CD8-positive, alpha-beta memory T cell (primary cell): ENCODE data around the gene FAM24B. TPM values are rescaled to one million over a fixed set of nuclear protein-coding genes. Genes with fewer than 3 reads are reported as not detected.

Experiments used
- CTCF ChIA-PET: fragments of 350-600 bp; sonication (Branson Sonifier 250); formaldehyde crosslinking; loops from one replicate; lab custom pipeline; 2021; ENCODE audit warnings: antibody characterized with exemption; lab: Charles Lee
- POLR2A ChIA-PET: fragments of 350-600 bp; sonication (Branson Sonifier 250); formaldehyde crosslinking; loops from one replicate; lab custom pipeline; 2021; ENCODE audit warnings: antibody characterized with exemption; lab: Charles Lee
- DNase-seq, 5 donors: peaks; one replicate each; pipeline versions ENCODE4 v3.0.0 to v3.0.0-alpha.2; 2020 to 2022; ENCODE audit warnings: mixed read lengths in 1 of 5
- H3K27ac ChIP-seq: one replicate; pipeline ENCODE4 v1.7.0; 2013; ENCODE audit warnings: low read depth, mild to moderate bottlenecking, low read length, moderate library complexity
- H3K27me3 ChIP-seq: 2 replicates; pipeline ENCODE4 v1.7.0; 2013; ENCODE audit warnings: low read length, mild to moderate bottlenecking; ENCODE audit not compliant: insufficient read depth, poor library complexity, severe bottlenecking
- H3K36me3 ChIP-seq: 2 replicates; pipeline ENCODE4 v1.7.0; 2013; ENCODE audit warnings: mild to moderate bottlenecking, low read length, moderate library complexity; ENCODE audit not compliant: insufficient read depth
- H3K4me1 ChIP-seq: 2 replicates; pipeline ENCODE4 v1.7.0; 2013; ENCODE audit warnings: mild to moderate bottlenecking, low read length, moderate library complexity; ENCODE audit not compliant: insufficient read depth
- H3K4me3 ChIP-seq: 2 replicates; pipeline ENCODE4 v1.7.0; 2013; ENCODE audit warnings: mild to moderate bottlenecking, low read length
- H3K9me3 ChIP-seq: 2 replicates; pipeline ENCODE4 v1.7.0; 2013; ENCODE audit warnings: mild to moderate bottlenecking, low read length
- H3K27ac Mint-ChIP-seq, 8 donors: one replicate each; pipeline ENCODE4 v1.8.0; 2020 to 2021; ENCODE audit warnings: mixed read lengths in 8 of 8, mild to moderate bottlenecking in 6 of 8, inconsistent platforms in 3 of 8, moderate library complexity in 3 of 8
- H3K27me3 Mint-ChIP-seq, 2 donors: one replicate each; pipeline ENCODE4 v1.8.0; 2020 to 2021; ENCODE audit warnings: mixed read lengths in 2 of 2, mild to moderate bottlenecking in 1 of 2, moderate library complexity in 1 of 2
- H3K36me3 Mint-ChIP-seq, 3 donors: one replicate each; pipeline ENCODE4 v1.8.0; 2020 to 2021; ENCODE audit warnings: mixed read lengths in 3 of 3, inconsistent platforms in 1 of 3, mild to moderate bottlenecking in 1 of 3
- H3K4me1 Mint-ChIP-seq, 3 donors: one replicate each; pipeline ENCODE4 v1.8.0; 2020 to 2021; ENCODE audit warnings: mixed read lengths in 3 of 3, inconsistent platforms in 1 of 3, mild to moderate bottlenecking in 1 of 3
- H3K4me3 Mint-ChIP-seq, 7 donors: one replicate each; pipeline ENCODE4 v1.8.0; 2020 to 2021; ENCODE audit warnings: mixed read lengths in 7 of 7, mild to moderate bottlenecking in 6 of 7, moderate library complexity in 4 of 7, inconsistent platforms in 2 of 7
- H3K9me3 Mint-ChIP-seq, 5 donors: one replicate each; pipeline ENCODE4 v1.8.0; 2020 to 2022; ENCODE audit warnings: mixed read lengths in 5 of 5, mild to moderate bottlenecking in 3 of 5, moderate library complexity in 2 of 5, inconsistent platforms in 1 of 5
- polyA plus RNA-seq: library from polyadenylated mRNA; unstranded; fragments of 300-500 nt; fragmentation: Illumina TruSeq; gene quantifications from one replicate; pipeline ENCODE4 v1.2.3, GENCODE V29; 2021
- total RNA-seq, 2 experiments: library from RNA; stranded (reverse); gene quantifications; one replicate each; pipeline ENCODE4 v1.2.3, GENCODE V29; 2021

FAM24B gene
- total and polyA plus RNA-seq, 3 experiments from 2014 or later, result 8.5 to 11.7 (median 10.1) TPM

- ChIA-PET CTCF (no interaction called here), POLR2A (no interaction called here)
- peaks cover 6 to 12% of the 10 kb centered on the region in 2 donors for H3K27me3 Mint-ChIP-seq
- H3K4me3 ChIP-seq, result no peak overlapping the region
- peaks cover 0 to 2% (median 0%) of the 10 kb centered on the region in 5 donors for H3K9me3 Mint-ChIP-seq
- no peaks in the 10 kb centered on the region for H3K27me3 ChIP-seq
- H3K36me3 Mint-ChIP-seq, result peaks cover 11 to 44% (median 15%) of the 10 kb centered on the region in 3 donors
- H3K4me1 ChIP-seq, result no peaks in the 10 kb centered on the region
- H3K27ac Mint-ChIP-seq, result peak overlapping the region in 1 of 8 donors; percentile 58
- no peaks in the 10 kb centered on the region for H3K36me3 ChIP-seq
- no peak for DNase-seq
- H3K27ac ChIP-seq, result no peak overlapping the region
- H3K9me3 ChIP-seq, result no peaks in the 10 kb centered on the region
- no peaks in the 10 kb centered on the region for H3K4me1 Mint-ChIP-seq
- no peak overlapping the region for H3K4me3 Mint-ChIP-seq
Observed at GRCh38 chr10:122830965-122831353, 48.4 kb downstream of the FAM24B start.

GRCh38 chr10:122830273-122830964, 49.0 kb downstream of the FAM24B start:
- Histone ChIP-seq H3K27me3 (no peaks in the 10 kb centered on the region), H3K9me3 (no peaks in the 10 kb centered on the region), H3K36me3 (no peaks in the 10 kb centered on the region), H3K4me3 (no peak overlapping the region), H3K4me1 (no peaks in the 10 kb centered on the region), H3K27ac (no peak overlapping the region)
- Mint-ChIP-seq H3K27me3 (peaks cover 6 to 13% of the 10 kb centered on the region in 2 donors), H3K9me3 (peaks cover 0 to 2% (median 0%) of the 10 kb centered on the region in 5 donors), H3K4me1 (no peaks in the 10 kb centered on the region), H3K4me3 (no peak overlapping the region), H3K27ac (peak overlapping the region in 1 of 8 donors; percentile 58), H3K36me3 (peaks cover 10 to 42% (median 14%) of the 10 kb centered on the region in 3 donors)
- POLR2A ChIA-PET, result no interaction called here
- DNase-seq, result no peak
- CTCF ChIA-PET, result no interaction called here

- Histone ChIP-seq H3K36me3 (no peaks in the 10 kb centered on the region), H3K4me1 (no peaks in the 10 kb centered on the region), H3K27me3 (no peaks in the 10 kb centered on the region), H3K9me3 (no peaks in the 10 kb centered on the region), H3K4me3 (no peak overlapping the region), H3K27ac (no peak overlapping the region)
- H3K27ac Mint-ChIP-seq, result no peak overlapping the region
- H3K27me3 Mint-ChIP-seq, result peaks cover 14 to 16% of the 10 kb centered on the region in 2 donors
- POLR2A ChIA-PET, result no interaction called here
- H3K4me3 Mint-ChIP-seq, result no peak overlapping the region
- CTCF ChIA-PET, result no interaction called here
- H3K36me3 Mint-ChIP-seq, result peaks cover 10 to 35% (median 11%) of the 10 kb centered on the region in 3 donors
- no peak for DNase-seq
- H3K9me3 Mint-ChIP-seq, result peaks cover 0 to 2% (median 0%) of the 10 kb centered on the region in 5 donors
- H3K4me1 Mint-ChIP-seq, result no peaks in the 10 kb centered on the region
Observed at GRCh38 chr10:122829454-122829853, 49.9 kb downstream of the FAM24B start.

- Histone ChIP-seq H3K4me1 (no peaks in the 10 kb centered on the region), H3K36me3 (no peaks in the 10 kb centered on the region), H3K4me3 (no peak overlapping the region), H3K27ac (no peak overlapping the region), H3K9me3 (no peaks in the 10 kb centered on the region), H3K27me3 (no peaks in the 10 kb centered on the region)
- peaks cover 0 to 2% (median 0%) of the 10 kb centered on the region in 5 donors for H3K9me3 Mint-ChIP-seq
- peaks cover 18 to 21% of the 10 kb centered on the region in 2 donors for H3K27me3 Mint-ChIP-seq
- no peak overlapping the region for H3K4me3 Mint-ChIP-seq
- CTCF ChIA-PET, result no interaction called here
- DNase-seq, result no peak
- POLR2A ChIA-PET, result no interaction called here
- no peaks in the 10 kb centered on the region for H3K4me1 Mint-ChIP-seq
- no peak overlapping the region for H3K27ac Mint-ChIP-seq
- H3K36me3 Mint-ChIP-seq, result peaks cover 10 to 30% (median 11%) of the 10 kb centered on the region in 3 donors
Observed at GRCh38 chr10:122828716-122829255, 50.6 kb downstream of the FAM24B start.

- Mint-ChIP-seq H3K9me3 (peaks cover 0 to 2% (median 0%) of the 10 kb centered on the region in 5 donors), H3K27me3 (peaks cover 28 to 33% of the 10 kb centered on the region in 2 donors), H3K4me3 (no peak overlapping the region), H3K4me1 (no peaks in the 10 kb centered on the region), H3K36me3 (peaks cover 10 to 19% (median 11%) of the 10 kb centered on the region in 3 donors), H3K27ac (no peak overlapping the region)
- no peak overlapping the region for H3K4me3 ChIP-seq
- ChIA-PET POLR2A (no interaction called here), CTCF (no interaction called here)
- H3K9me3 ChIP-seq, result no peaks in the 10 kb centered on the region
- DNase-seq, result no peak
- no peaks in the 10 kb centered on the region for H3K4me1 ChIP-seq
- H3K27me3 ChIP-seq, result no peaks in the 10 kb centered on the region
- H3K27ac ChIP-seq, result no peak overlapping the region
- H3K36me3 ChIP-seq, result no peaks in the 10 kb centered on the region
Observed at GRCh38 chr10:122827302-122827701, 52.1 kb downstream of the FAM24B start.

- no peaks in the 10 kb centered on the region for H3K4me1 ChIP-seq
- CTCF ChIA-PET, result interaction anchor here (0.7 kb wide), 1 partner anchor 524 kb away, joined by 3 read pairs; no protein-coding TSS in a partner anchor
- H3K4me1 Mint-ChIP-seq, result no peaks in the 10 kb centered on the region
- no peaks in the 10 kb centered on the region for H3K9me3 Mint-ChIP-seq
- H3K4me3 ChIP-seq, result no peak overlapping the region
- H3K36me3 ChIP-seq, result no peaks in the 10 kb centered on the region
- H3K4me3 Mint-ChIP-seq, result no peak overlapping the region
- no peak for DNase-seq
- no peak overlapping the region for H3K27ac Mint-ChIP-seq
- peaks cover 49 to 66% of the 10 kb centered on the region in 2 donors for H3K27me3 Mint-ChIP-seq
- POLR2A ChIA-PET, result no interaction called here
- H3K36me3 Mint-ChIP-seq, result no peaks in the 10 kb centered on the region
- H3K27ac ChIP-seq, result no peak overlapping the region
- H3K9me3 ChIP-seq, result no peaks in the 10 kb centered on the region
- no peaks in the 10 kb centered on the region for H3K27me3 ChIP-seq
Observed at GRCh38 chr10:122822973-122823690, 56.2 kb downstream of the FAM24B start.

GRCh38 chr10:122821808-122822207, 57.6 kb downstream of the FAM24B start:
- Histone ChIP-seq H3K27ac (no peak overlapping the region), H3K9me3 (no peaks in the 10 kb centered on the region), H3K4me1 (no peaks in the 10 kb centered on the region), H3K4me3 (no peak overlapping the region), H3K36me3 (no peaks in the 10 kb centered on the region), H3K27me3 (no peaks in the 10 kb centered on the region)
- Mint-ChIP-seq H3K4me3 (no peak overlapping the region), H3K27ac (no peak overlapping the region), H3K9me3 (peaks cover 0 to 3% (median 0%) of the 10 kb centered on the region in 5 donors), H3K36me3 (no peaks in the 10 kb centered on the region), H3K4me1 (no peaks in the 10 kb centered on the region), H3K27me3 (peaks cover 48 to 79% of the 10 kb centered on the region in 2 donors)
- CTCF ChIA-PET, result no interaction called here
- POLR2A ChIA-PET, result no interaction called here
- no peak for DNase-seq

- Histone ChIP-seq H3K36me3 (no peaks in the 10 kb centered on the region), H3K27me3 (no peaks in the 10 kb centered on the region), H3K9me3 (no peaks in the 10 kb centered on the region), H3K27ac (no peak overlapping the region), H3K4me3 (no peak overlapping the region), H3K4me1 (no peaks in the 10 kb centered on the region)
- DNase-seq, result no peak
- no peaks in the 10 kb centered on the region for H3K36me3 Mint-ChIP-seq
- peaks cover 39 to 52% of the 10 kb centered on the region in 2 donors for H3K27me3 Mint-ChIP-seq
- H3K9me3 Mint-ChIP-seq, result peaks cover 0 to 3% (median 0%) of the 10 kb centered on the region in 5 donors
- no peak overlapping the region for H3K27ac Mint-ChIP-seq
- H3K4me3 Mint-ChIP-seq, result no peak overlapping the region
- no peaks in the 10 kb centered on the region for H3K4me1 Mint-ChIP-seq
- CTCF ChIA-PET, result no interaction called here
- POLR2A ChIA-PET, result no interaction called here
Observed at GRCh38 chr10:122815458-122815857, 63.9 kb downstream of the FAM24B start.
